ENCODE data around the gene TNS4. TPM values are rescaled to one million over a fixed set of nuclear protein-coding genes. Genes with fewer than 3 reads are reported as not detected.
A peak's percentile ranks its signal among the peaks of the same experiment; 100 is the strongest.

TNS4 gene
- total and polyA plus RNA-seq, 2 of the 4 experiments (the other 2 are of a cell fraction) = not detected

DNA sequence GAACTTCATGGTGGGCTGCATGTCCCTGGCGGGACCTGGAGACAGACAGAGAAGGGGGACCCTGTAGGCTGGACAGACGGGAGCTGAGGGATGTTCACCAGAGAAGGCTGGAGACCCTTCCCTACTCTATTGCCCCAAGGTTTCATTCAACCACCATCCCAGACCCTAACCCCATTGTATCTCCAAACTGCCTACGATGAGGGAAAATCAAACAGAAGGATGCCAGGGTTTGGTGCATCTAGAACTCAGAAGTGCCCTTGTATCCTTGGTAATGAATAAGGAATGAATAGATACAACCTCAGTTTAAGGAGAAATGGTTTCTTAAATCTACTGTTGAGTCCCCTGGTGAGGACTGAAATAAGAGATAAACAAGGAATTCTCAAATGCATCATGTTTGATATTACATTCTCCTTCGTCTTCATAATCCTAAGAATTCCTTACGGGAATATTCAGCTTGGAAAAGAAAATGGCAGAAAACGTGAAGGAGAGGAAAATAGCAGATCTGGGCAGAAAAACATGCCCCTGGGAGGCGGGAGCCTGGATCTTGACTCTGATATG, 16.4 kb downstream of the TNS4 start:
- H3K9ac ChIP-seq (ENCODE audit: low read depth, low read length) = peak overlapping the region; percentile 76; the same call in 1 of the 2 replicates
- H3K4me1 ChIP-seq (ENCODE audit: control insufficient read depth, insufficient read depth, low read length) = peaks cover 44% of the 10 kb centered on the region
- ATAC-seq (ENCODE audit: low read depth) (no peak), DNase-seq (no peak)
- ChIA-PET POLR2A (ENCODE audit: unreplicated experiment) (no interaction called here), CTCF (interaction anchor here (1.2 kb wide), 1 partner anchor 9 kb away, joined by 5 read pairs; no protein-coding TSS in a partner anchor)
- peak overlapping the region; percentile 93 for H2BK20ac ChIP-seq (ENCODE audit: low read depth, low read length)
- H2BK15ac ChIP-seq (ENCODE audit: low read depth, low read length) = peak overlapping the region; percentile 94
- H4K91ac ChIP-seq (ENCODE audit: insufficient read depth, low read depth, low read length) = peak overlapping the region; percentile 98
- H4K5ac ChIP-seq (ENCODE audit: low read depth, low read length) = peak overlapping the region; percentile 97
- no peak overlapping the region for H3K4me3 ChIP-seq (ENCODE audit: insufficient read depth, low read depth, low read length)
- no peaks in the 10 kb centered on the region for H3K27me3 ChIP-seq (ENCODE audit: control insufficient read depth, insufficient read depth, low read length)
- peak overlapping the region; percentile 99 for H2AK5ac ChIP-seq (ENCODE audit: low read depth, low read length)
- H3K56ac ChIP-seq (ENCODE audit: extremely low read depth, insufficient read depth, low read length) = peak overlapping the region; percentile 84
- H4K20me1 ChIP-seq (ENCODE audit: insufficient read depth, low read length) = no peaks in the 10 kb centered on the region
- in situ Hi-C loops (cut with MboI; ENCODE audit: low sequenced_read_pairs) (no loop called here), intact Hi-C loops (cut with micrococcal nuclease) (no loop called here), dilution Hi-C loops (cut with HindIII; ENCODE audit: low sequenced_read_pairs, unreplicated experiment) (no loop called here)
- peak overlapping the region; percentile 33 for H2AK9ac ChIP-seq (replicated peaks; ENCODE audit: low read depth, low read length, poor library complexity)
- H4K8ac ChIP-seq (ENCODE audit: low read depth in 2 of 2, low read length in 2 of 2) = peak overlapping the region; percentile 87 to 96
- peak overlapping the region; percentile 78 for H3K23ac ChIP-seq (ENCODE audit: low read depth, low read length)
- no peaks in the 10 kb centered on the region for H3K9me3 ChIP-seq (ENCODE audit: control insufficient read depth, insufficient read depth, low read length)
- H3K36me3 ChIP-seq (ENCODE audit: control insufficient read depth, insufficient read depth, low read length) = no peaks in the 10 kb centered on the region
- H2BK5ac ChIP-seq (ENCODE audit: low read depth, low read length, poor library complexity, severe bottlenecking) = peak overlapping the region; percentile 97
- 88% methylated on average over 3 of the region's 7 CpGs; no CpG with 5 or more reads in 1 of the 2 experiments for WGBS, 2 experiments (ENCODE audit: extremely low coverage in 2 of 2, insufficient read length in 1 of 2)
- H3K79me1 ChIP-seq (ENCODE audit: low read depth in 1 of 2, low read length in 2 of 2) = peaks cover 0 to 25% of the 10 kb centered on the region in 2 experiments; a peak in 3 of 4 replicates
- peak overlapping the region; percentile 23 for H2AFZ ChIP-seq (replicated peaks; ENCODE audit: low read length, poor library complexity)
- H3K18ac ChIP-seq (ENCODE audit: low read depth, low read length) = peak overlapping the region; percentile 98
- peak overlapping the region; percentile 95 for H3K4ac ChIP-seq (ENCODE audit: low read depth, low read length)
- H3K9me1 ChIP-seq (ENCODE audit: insufficient read depth, low read length) = peaks cover 50% of the 10 kb centered on the region
- H3K27ac ChIP-seq (ENCODE audit: insufficient read depth, low read length) = peak overlapping the region; percentile 89
- H3K14ac ChIP-seq (replicated peaks; ENCODE audit: low read depth, low read length) = peak overlapping the region; percentile 86
- TF ChIP-seq FOS (IDR thresholded peaks at IDR 0.05; ENCODE audit: low read depth, low read length) = no peak
- no peak for TF ChIP-seq CEBPB (IDR thresholded peaks at IDR 0.05; ENCODE audit: low read depth, low read length)
- TF ChIP-seq RFX5 (IDR thresholded peaks at IDR 0.05; ENCODE audit: low read depth, low read length) = no peak
- no peak for TF ChIP-seq MXI1 (IDR thresholded peaks at IDR 0.05; ENCODE audit: borderline replicate concordance, low read depth, low read length)
- no peak for TF ChIP-seq MAZ (IDR thresholded peaks at IDR 0.05; ENCODE audit: borderline replicate concordance, low read depth, low read length)
- TF ChIP-seq NFE2L2 (IDR thresholded peaks at IDR 0.05; ENCODE audit: low read depth, low read length) = no peak
- no peak for TF ChIP-seq SMC3 (IDR thresholded peaks at IDR 0.05; ENCODE audit: low read depth, low read length)
- no peak for TF ChIP-seq BHLHE40 (IDR thresholded peaks at IDR 0.05; ENCODE audit: low read depth, low read length)
- TF ChIP-seq, protein P1, sequence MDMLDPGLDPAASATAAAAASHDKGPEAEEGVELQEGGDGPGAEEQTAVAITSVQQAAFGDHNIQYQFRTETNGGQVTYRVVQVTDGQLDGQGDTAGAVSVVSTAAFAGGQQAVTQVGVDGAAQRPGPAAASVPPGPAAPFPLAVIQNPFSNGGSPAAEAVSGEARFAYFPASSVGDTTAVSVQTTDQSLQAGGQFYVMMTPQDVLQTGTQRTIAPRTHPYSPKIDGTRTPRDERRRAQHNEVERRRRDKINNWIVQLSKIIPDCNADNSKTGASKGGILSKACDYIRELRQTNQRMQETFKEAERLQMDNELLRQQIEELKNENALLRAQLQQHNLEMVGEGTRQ (IDR thresholded peaks at IDR 0.05; ENCODE audit: low read depth, low read length) = no peak
- TF ChIP-seq, protein P2, sequence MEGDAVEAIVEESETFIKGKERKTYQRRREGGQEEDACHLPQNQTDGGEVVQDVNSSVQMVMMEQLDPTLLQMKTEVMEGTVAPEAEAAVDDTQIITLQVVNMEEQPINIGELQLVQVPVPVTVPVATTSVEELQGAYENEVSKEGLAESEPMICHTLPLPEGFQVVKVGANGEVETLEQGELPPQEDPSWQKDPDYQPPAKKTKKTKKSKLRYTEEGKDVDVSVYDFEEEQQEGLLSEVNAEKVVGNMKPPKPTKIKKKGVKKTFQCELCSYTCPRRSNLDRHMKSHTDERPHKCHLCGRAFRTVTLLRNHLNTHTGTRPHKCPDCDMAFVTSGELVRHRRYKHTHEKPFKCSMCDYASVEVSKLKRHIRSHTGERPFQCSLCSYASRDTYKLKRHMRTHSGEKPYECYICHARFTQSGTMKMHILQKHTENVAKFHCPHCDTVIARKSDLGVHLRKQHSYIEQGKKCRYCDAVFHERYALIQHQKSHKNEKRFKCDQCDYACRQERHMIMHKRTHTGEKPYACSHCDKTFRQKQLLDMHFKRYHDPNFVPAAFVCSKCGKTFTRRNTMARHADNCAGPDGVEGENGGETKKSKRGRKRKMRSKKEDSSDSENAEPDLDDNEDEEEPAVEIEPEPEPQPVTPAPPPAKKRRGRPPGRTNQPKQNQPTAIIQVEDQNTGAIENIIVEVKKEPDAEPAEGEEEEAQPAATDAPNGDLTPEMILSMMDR (conservative IDR thresholded peaks at IDR 0.05; ENCODE audit: low read depth, low read length) = no peak
- no peak overlapping the region for H3K4me2 ChIP-seq (ENCODE audit: low read depth, low read length)
- H2BK120ac ChIP-seq (ENCODE audit: low read depth, low read length) = peak overlapping the region; percentile 95
- no TSS peak for BruUV-seq (replicated peaks)
